Colonic mucosa (tissue), 4 donors: Measurements from ENCODE around the gene RAD51B. TPM values are rescaled to one million over a fixed set of nuclear protein-coding genes. Genes with fewer than 3 reads are reported as not detected.

Experiments used
- DNase-seq: peaks from one replicate; pipeline ENCODE4 v3.0.0-alpha.2; 2020
- H3K27ac ChIP-seq: fragments of 200-600 bp; one replicate; pipeline ENCODE4 v1.8.0; 2021
- H3K27me3 ChIP-seq: fragments of 200-600 bp; one replicate; pipeline ENCODE4 v1.8.0; 2021
- H3K36me3 ChIP-seq: fragments of 200-600 bp; one replicate; pipeline ENCODE4 v1.8.0; 2021
- H3K4me1 ChIP-seq: fragments of 200-600 bp; one replicate; pipeline ENCODE4 v1.8.0; 2021; ENCODE audit warnings: mild to moderate bottlenecking
- H3K4me3 ChIP-seq: fragments of 200-600 bp; one replicate; pipeline ENCODE4 v1.8.0; 2021
- H3K9ac ChIP-seq, 2 donors: one replicate each; pipeline ENCODE4 v1.7.0; 2013; ENCODE audit warnings: control low read depth in 2 of 2, low read depth in 2 of 2, low read length in 2 of 2
- H3K9me3 ChIP-seq: fragments of 200-600 bp; one replicate; pipeline ENCODE4 v1.8.0; 2021
- intact Hi-C: fragments of 100-400 bp; cut with DNase I; formaldehyde crosslinking; loops from one replicate; pipeline ENCODE4 v1.14.1; 2022
- total RNA-seq, 2 donors: library from RNA; stranded (reverse); fragmentation: NEBNext Ultra II Directional in 1 of 2; extraction: Animal tissue kit (Norgen Biotek cat#: 25700) in 1 of 2; gene quantifications; one replicate each; pipeline ENCODE4 v1.2.1, GENCODE V29; 2021
- TF ChIP-seq, protein P1 (sequence below): fragments of 200-600 bp; IDR thresholded peaks from one replicate; pipeline ENCODE4 v1.8.0; 2022; ENCODE audit warnings: antibody characterized with exemption, mild to moderate bottlenecking
- donor health status: healthy.
- donor health status: DM: no; HTN: no; CAD: no.
- donor health status: DM: no; HTN: no; CAD: no.

The RAD51B gene
- total RNA-seq, 2 donors from 2014 or later: 12.7 to 22.0 TPM

DNA sequence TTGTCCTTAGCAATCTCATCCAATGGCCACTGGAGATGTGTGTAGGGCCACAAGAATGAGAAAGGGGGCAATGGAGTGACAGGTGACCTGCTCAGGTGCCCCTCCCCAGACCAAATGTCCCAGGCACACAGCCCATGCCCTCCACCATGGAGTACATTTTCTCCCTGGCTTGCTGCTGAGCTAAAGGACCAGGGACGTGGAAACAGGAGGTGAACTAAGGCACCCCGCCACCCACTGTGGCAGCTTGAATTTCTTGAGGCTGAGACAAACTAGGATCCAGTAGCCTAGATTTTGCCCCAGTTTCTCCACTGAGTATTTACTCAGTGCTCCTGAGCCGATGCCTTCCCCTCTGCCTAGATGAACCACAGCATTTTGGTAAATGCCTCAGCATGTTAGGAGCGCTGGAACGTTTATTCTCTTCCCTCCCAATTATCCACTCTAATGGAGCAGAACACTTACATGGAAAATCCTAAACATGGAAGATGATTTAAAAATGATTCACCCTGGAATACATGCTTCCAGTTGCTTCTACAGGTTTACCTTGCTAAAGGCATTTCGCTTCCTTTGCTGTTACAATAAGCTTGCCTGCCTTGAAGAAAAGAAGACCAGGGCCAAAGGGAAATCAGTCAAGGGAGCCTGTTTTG lies 775.3 kb downstream of the RAD51B start:
- H3K9me3 ChIP-seq: no peaks in the 10 kb centered on the region
- no peaks in the 10 kb centered on the region for H3K27me3 ChIP-seq
- H3K9ac ChIP-seq: no peak overlapping the region
- DNase-seq: no peak
- no peaks in the 10 kb centered on the region for H3K36me3 ChIP-seq
- intact Hi-C loops: no loop called here
- H3K27ac ChIP-seq: no peak overlapping the region
- TF ChIP-seq, protein P1, sequence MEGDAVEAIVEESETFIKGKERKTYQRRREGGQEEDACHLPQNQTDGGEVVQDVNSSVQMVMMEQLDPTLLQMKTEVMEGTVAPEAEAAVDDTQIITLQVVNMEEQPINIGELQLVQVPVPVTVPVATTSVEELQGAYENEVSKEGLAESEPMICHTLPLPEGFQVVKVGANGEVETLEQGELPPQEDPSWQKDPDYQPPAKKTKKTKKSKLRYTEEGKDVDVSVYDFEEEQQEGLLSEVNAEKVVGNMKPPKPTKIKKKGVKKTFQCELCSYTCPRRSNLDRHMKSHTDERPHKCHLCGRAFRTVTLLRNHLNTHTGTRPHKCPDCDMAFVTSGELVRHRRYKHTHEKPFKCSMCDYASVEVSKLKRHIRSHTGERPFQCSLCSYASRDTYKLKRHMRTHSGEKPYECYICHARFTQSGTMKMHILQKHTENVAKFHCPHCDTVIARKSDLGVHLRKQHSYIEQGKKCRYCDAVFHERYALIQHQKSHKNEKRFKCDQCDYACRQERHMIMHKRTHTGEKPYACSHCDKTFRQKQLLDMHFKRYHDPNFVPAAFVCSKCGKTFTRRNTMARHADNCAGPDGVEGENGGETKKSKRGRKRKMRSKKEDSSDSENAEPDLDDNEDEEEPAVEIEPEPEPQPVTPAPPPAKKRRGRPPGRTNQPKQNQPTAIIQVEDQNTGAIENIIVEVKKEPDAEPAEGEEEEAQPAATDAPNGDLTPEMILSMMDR: no peak
- no peak overlapping the region for H3K4me3 ChIP-seq
- no peaks in the 10 kb centered on the region for H3K4me1 ChIP-seq

DNA sequence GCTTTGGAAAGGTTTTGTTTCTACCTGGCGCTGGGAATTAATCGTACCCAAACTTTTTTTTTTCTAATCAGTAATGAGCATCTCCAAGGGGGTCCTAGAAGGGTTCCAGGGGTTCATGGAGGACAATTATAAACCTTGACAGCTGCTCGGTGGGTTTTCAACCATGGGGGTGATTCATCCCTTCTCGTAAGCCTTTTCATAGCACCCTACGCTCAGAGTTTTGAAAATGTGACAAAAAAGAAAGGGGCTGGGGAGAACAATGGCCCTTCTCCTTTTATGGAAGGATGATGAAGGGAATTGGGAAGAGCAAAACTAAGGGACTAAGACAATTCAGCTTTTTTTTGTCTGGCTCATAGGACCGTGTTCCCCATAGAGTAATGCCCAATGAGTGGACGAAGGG lies 776.6 kb downstream of the RAD51B start:
- H3K4me3 ChIP-seq: no peak overlapping the region
- no peaks in the 10 kb centered on the region for H3K4me1 ChIP-seq
- intact Hi-C loops: no loop called here
- TF ChIP-seq, protein P1: no peak
- H3K9ac ChIP-seq: no peak overlapping the region
- no peaks in the 10 kb centered on the region for H3K27me3 ChIP-seq
- no peaks in the 10 kb centered on the region for H3K9me3 ChIP-seq
- no peak overlapping the region for H3K27ac ChIP-seq
- H3K36me3 ChIP-seq: no peaks in the 10 kb centered on the region
- no peak for DNase-seq

DNA sequence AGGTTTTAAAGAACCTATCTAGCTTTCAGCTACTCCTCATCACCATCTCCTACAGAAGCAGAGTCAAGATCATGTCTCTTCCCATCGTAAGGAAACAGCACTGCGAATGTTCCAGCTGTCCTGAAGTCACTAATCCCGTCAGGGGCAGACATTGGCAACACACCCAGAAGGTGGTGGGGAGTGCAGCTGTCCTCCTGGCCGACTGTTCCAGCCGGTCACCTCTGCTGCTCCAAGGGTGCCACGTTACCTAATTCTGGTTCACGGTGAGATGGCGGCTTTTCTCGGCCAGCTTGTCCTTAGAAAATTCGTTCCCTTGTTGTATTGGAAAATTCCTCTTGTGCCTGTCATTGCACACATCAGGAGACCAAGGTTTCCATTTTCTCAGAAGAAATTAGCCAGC lies 777.1 kb downstream of the RAD51B start:
- H3K9ac ChIP-seq: no peak overlapping the region
- no peak overlapping the region for H3K27ac ChIP-seq
- no peak overlapping the region for H3K4me3 ChIP-seq
- TF ChIP-seq, protein P1: no peak
- intact Hi-C loops: no loop called here
- H3K9me3 ChIP-seq: no peaks in the 10 kb centered on the region
- no peak for DNase-seq
- H3K27me3 ChIP-seq: no peaks in the 10 kb centered on the region
- H3K36me3 ChIP-seq: no peaks in the 10 kb centered on the region
- no peaks in the 10 kb centered on the region for H3K4me1 ChIP-seq

DNA sequence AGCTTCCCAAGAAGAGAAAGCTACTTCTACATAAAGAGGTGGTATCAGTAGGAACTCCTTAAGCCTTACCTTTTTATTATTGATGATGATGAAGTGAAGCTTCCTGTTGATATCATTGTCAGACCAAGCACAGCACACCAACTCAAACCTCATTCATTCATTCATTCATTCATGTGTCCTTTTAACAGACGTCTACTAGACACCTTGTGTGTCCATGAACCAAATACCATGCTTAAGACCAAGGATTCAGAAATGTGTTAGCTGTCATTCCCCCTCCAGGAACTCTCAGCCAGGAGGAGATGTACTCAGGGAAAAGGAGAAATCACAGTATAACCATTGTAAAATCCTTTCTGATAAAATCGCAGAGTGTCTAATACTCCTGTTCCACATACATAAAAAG lies 778.5 kb downstream of the RAD51B start:
- peak overlapping the region; percentile 91 for H3K27ac ChIP-seq
- H3K4me1 ChIP-seq: no peaks in the 10 kb centered on the region
- peak overlapping the region in 1 of 2 donors; percentile 58 for H3K9ac ChIP-seq
- TF ChIP-seq, protein P1: no peak
- no peaks in the 10 kb centered on the region for H3K27me3 ChIP-seq
- no peaks in the 10 kb centered on the region for H3K36me3 ChIP-seq
- H3K9me3 ChIP-seq: no peaks in the 10 kb centered on the region
- H3K4me3 ChIP-seq: no peak overlapping the region
- intact Hi-C loops: no loop called here
- DNase-seq: no peak

DNA sequence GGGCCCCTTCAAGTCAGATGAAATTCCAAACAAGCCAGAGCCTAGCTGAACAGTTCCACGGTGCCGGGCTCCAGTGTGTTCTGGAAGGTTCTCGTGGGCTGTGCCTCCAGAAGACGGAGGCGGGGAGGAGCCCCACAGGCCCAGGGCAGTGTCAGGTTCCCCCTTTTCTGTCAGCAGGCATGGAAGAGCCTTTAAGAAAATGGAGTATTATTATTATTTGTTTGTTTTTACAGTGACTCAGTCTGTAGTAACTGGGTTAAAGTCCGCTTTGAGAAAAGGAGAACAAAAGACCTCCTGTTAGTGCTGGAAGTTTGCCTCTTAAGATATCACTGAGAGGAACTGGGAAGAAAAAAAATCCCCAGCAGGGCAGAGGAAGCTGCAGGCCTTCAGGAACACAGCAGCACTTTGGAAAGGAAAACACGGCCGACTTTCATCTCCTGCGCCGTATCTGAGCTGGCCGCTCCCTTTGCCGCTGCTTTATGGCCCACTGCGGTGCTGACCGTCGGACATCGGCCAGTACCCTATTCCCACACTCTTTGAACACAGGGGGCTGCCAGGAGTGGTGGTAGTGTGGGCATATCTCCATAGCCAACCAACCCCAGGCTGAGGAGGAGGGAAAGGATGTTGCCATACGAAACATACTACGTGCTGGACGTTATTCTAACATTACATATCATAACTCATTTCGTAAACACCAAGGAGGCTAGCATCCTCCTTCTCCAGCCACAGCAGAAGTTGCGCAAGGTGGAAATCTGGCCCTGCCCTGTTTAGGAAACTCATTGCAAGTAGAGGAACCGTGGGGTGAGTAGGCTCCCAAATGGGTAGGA lies 779.3 kb downstream of the RAD51B start:
- peaks cover 6% of the 10 kb centered on the region for H3K4me1 ChIP-seq
- TF ChIP-seq, protein P1: no peak
- no peaks in the 10 kb centered on the region for H3K9me3 ChIP-seq
- H3K9ac ChIP-seq: peak overlapping the region; percentile 13 to 58
- no peaks in the 10 kb centered on the region for H3K27me3 ChIP-seq
- DNase-seq: peak; percentile 72
- no peak overlapping the region for H3K4me3 ChIP-seq
- intact Hi-C loops: no loop called here
- no peaks in the 10 kb centered on the region for H3K36me3 ChIP-seq
- peak overlapping the region; percentile 91 for H3K27ac ChIP-seq
